GM18498 (cell line): ENCODE data around the gene OSBPL10.

ENCODE experiments used
- ATAC-seq: cut with Tn5 transposase; IDR thresholded peaks from one replicate; pipeline ENCODE4 v1.9.1; 2021; ENCODE audit warnings: mild to moderate bottlenecking, moderate library complexity; ENCODE audit not compliant: unreplicated experiment

The OSBPL10 gene

GRCh38 chr3:31636694-31637442, 344.2 kb downstream of the OSBPL10 start:
- no peak for ATAC-seq

- ATAC-seq: no peak
Observed at GRCh38 chr3:31636049-31636448, 345.0 kb downstream of the OSBPL10 start.

- no peak for ATAC-seq
Observed at GRCh38 chr3:31635545-31635944, 345.5 kb downstream of the OSBPL10 start.

- ATAC-seq: no peak
Observed at GRCh38 chr3:31634476-31634875, 346.6 kb downstream of the OSBPL10 start.

GRCh38 chr3:31629054-31629453, 352.0 kb downstream of the OSBPL10 start:
- no peak for ATAC-seq

GRCh38 chr3:31625358-31625757, 355.7 kb downstream of the OSBPL10 start:
- ATAC-seq: no peak

GRCh38 chr3:31624083-31624709, 356.9 kb downstream of the OSBPL10 start:
- ATAC-seq: no peak

GRCh38 chr3:31622636-31623288, 358.3 kb downstream of the OSBPL10 start:
- ATAC-seq: peak; percentile 59

- no peak for ATAC-seq
Observed at GRCh38 chr3:31621314-31621713, 359.7 kb downstream of the OSBPL10 start.

- no peak for ATAC-seq
Observed at GRCh38 chr3:31620656-31621055, 360.4 kb downstream of the OSBPL10 start.

- ATAC-seq: no peak
Observed at GRCh38 chr3:31616711-31617110, 364.4 kb downstream of the OSBPL10 start.

- ATAC-seq: no peak
Observed at GRCh38 chr3:31615071-31615875, 365.8 kb downstream of the OSBPL10 start.

- ATAC-seq: no peak
Observed at GRCh38 chr3:31614162-31614921, 366.7 kb downstream of the OSBPL10 start.

- no peak for ATAC-seq
Observed at GRCh38 chr3:31613654-31614053, 367.4 kb downstream of the OSBPL10 start.

- no peak for ATAC-seq
Observed at GRCh38 chr3:31613177-31613576, 367.9 kb downstream of the OSBPL10 start.
